Measurements from ENCODE around the gene C19orf38.
A peak's percentile ranks its signal among the peaks of the same experiment; 100 is the strongest.

The C19orf38 gene

DNA sequence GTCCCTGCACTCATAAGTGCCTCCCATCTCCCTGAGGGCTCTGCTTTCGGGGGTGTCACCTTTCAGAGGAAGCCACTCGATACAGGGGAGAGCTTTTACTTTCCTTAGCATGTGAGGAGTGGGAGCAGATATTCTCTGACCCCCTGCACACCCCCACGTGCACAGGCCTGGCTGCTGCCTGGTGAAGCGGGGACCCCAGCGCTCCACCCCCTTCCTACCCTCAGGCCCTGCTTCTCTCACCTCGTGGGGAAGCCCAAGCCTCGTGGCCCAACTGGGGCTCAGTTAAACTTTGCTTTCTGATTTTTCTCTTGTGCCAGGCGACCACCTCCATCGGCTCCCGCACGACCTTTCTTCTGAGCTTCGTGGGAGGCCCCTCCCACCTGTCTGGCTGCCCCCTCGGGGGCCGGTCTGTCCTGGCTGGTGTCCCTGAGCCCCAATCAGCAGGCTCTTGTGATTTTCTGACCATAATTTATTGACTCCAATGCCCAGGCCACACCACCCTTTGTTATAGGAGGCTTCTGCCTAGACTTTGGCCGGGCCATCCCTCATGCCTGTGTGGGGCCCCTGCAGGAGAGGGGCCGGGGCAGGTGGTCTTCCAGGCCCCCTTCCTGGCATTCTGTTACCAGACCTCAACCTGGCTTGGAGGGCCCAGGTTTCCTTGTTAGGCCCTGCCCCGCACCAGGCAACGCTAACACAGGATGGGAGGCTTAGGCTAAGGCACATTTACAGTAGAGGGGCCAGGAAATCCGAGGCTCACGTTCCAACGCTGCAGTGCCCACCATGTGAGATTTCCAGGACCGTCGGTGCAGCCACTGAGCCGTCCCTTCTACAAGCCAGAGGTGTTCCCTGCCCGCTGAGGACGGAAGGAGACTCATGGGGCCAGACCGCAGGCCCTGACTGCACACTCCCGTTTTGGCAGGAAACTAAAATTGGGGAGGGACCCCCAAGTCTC lies 16.0 kb upstream of the C19orf38 start:
- Mint-ChIP-seq H3K27ac (peak overlapping the region; percentile 11 to 85 (median 69)), H3K4me3 (no peak overlapping the region), H3K27me3 (ENCODE audit: low read depth) (no peaks in the 10 kb centered on the region), H3K36me3 (ENCODE audit: low read depth) (peaks cover 20% of the 10 kb centered on the region), H3K4me1 (peaks cover 12% of the 10 kb centered on the region), H3K9me3 (peaks cover 5% of the 10 kb centered on the region)
- TF ChIP-seq, protein P1, sequence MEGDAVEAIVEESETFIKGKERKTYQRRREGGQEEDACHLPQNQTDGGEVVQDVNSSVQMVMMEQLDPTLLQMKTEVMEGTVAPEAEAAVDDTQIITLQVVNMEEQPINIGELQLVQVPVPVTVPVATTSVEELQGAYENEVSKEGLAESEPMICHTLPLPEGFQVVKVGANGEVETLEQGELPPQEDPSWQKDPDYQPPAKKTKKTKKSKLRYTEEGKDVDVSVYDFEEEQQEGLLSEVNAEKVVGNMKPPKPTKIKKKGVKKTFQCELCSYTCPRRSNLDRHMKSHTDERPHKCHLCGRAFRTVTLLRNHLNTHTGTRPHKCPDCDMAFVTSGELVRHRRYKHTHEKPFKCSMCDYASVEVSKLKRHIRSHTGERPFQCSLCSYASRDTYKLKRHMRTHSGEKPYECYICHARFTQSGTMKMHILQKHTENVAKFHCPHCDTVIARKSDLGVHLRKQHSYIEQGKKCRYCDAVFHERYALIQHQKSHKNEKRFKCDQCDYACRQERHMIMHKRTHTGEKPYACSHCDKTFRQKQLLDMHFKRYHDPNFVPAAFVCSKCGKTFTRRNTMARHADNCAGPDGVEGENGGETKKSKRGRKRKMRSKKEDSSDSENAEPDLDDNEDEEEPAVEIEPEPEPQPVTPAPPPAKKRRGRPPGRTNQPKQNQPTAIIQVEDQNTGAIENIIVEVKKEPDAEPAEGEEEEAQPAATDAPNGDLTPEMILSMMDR (IDR thresholded peaks at IDR 0.05; ENCODE audit: unreplicated experiment in 3 of 3): no peak

DNA sequence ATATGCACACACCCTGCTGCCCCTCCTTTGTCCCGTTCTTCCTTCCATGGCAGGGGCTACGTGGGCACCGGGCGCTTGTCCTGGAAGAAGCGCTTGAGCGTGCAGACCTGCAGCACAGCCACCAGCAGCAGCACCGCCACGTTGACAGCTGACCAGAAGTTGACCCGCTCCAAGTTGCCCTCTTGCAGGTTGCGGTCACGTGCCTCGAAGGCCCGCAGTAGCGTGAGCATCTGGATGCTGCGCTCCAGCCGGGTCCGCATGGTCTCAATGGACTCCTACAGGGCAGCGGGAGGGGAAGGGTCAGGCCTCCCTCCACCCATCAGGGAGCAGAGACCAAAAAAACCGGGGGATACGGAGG lies 15.3 kb upstream of the C19orf38 start:
- H3K4me1 Mint-ChIP-seq: peaks cover 12% of the 10 kb centered on the region

DNA sequence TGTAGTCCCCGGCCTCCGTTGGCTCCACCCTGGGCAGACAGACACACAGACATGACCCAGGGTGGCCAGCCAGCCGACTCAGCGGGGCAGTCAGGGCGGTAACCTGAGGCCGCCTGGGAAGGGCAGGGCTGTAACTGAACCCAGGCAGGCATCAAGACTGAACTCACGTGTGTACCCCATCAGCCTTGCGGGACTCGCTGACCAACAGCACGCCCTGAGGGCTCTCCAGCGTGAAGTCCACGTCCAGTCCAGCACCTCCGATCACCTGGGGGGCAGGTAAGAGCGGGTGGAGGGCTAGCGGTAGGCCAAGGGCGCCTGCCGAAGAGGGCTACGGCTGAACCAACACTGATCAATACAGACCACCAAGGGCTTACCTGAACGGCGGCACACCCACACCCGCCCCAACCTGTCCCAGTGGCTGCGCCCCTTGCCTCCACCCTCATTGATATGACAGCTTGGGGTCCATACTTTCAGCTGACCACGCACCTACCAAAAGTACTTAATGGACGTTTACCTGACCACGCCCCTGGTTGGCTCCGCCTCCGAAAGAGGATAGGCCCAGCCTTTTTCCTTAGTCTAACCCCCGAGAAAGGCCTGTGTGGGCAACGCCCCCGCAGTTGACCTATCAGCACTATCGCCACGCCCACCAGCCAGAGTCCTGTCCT lies 13.0 kb upstream of the C19orf38 start:
- peak overlapping the region; percentile 100 for H3K27ac Mint-ChIP-seq
- H3K36me3 Mint-ChIP-seq (ENCODE audit: low read depth): peaks cover 20% of the 10 kb centered on the region
- H3K9me3 Mint-ChIP-seq: peaks cover 15% of the 10 kb centered on the region
- H3K27me3 Mint-ChIP-seq (ENCODE audit: low read depth): no peaks in the 10 kb centered on the region
- peaks cover 12% of the 10 kb centered on the region for H3K4me1 Mint-ChIP-seq
- peak overlapping the region; percentile 90 to 95 (median 94) for H3K4me3 Mint-ChIP-seq
- TF ChIP-seq, protein P1 (IDR thresholded peaks at IDR 0.05; ENCODE audit: unreplicated experiment in 3 of 3): no peak

More for the DNA sequence above, 15.3 kb upstream of the C19orf38 start:
- Mint-ChIP-seq H3K4me3 (no peak overlapping the region), H3K9me3 (peaks cover 5% of the 10 kb centered on the region), H3K36me3 (ENCODE audit: low read depth) (peaks cover 20% of the 10 kb centered on the region), H3K27ac (peak overlapping the region in 2 of 3 experiments; percentile 11 to 85), H3K27me3 (ENCODE audit: low read depth) (no peaks in the 10 kb centered on the region)
- TF ChIP-seq, protein P1 (IDR thresholded peaks at IDR 0.05; ENCODE audit: unreplicated experiment in 3 of 3): no peak

DNA sequence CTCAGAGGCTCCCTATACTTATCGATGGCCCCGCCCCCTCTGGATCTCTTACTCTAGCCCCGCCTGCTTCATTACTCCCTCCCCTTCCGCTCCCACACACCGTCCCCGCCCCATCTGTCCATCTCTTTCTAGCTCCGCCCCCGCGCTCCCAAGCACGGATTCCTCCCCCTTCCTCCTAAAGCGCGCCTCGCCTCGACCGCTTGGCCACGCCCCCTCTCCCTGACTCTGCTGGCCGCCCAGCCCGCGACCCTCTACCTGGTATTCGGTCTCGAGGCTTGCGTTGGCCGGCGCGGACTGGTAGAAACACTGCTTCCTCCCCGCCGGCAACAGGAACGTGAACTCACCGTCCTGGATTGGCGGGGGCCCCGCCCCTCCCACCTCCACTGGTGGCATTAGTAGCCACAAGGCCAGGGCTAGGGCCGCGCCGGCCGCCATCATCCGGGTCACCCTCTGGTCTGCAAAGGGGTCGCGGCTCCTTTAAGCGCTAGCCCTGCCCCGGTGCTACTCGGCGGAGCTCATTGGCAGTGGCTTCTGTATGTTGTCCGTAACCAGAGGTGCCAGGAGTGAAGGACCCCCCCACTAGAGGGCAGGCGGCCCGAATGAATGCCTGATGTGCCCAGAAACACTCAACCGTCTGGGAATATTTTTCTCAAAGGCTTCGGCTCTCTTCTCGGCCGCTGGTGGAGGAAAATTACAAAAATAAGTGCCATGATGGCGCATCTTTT lies 12.3 kb upstream of the C19orf38 start, which contains the start of gene TMED1:
Gene TMED1, minus strand, starts transcription at position 459 of the 725 bp plus-strand sequence. Its CDS starts 21 bp downstream, at position 438.
- Mint-ChIP-seq H3K27me3 (ENCODE audit: low read depth) (no peaks in the 10 kb centered on the region), H3K27ac (peak within 1 kb of the TSS; percentile 100), H3K36me3 (ENCODE audit: low read depth) (peaks cover 20% of the 10 kb centered on the region)

More for the DNA sequence above, 12.3 kb upstream of the C19orf38 start, which contains the start of gene TMED1:
- TF ChIP-seq, protein P1 (IDR thresholded peaks at IDR 0.05; ENCODE audit: unreplicated experiment in 3 of 3): no peak
- H3K4me3 Mint-ChIP-seq: peak within 1 kb of the TSS; percentile 90 to 95 (median 94)
- H3K4me1 Mint-ChIP-seq: peaks cover 12% of the 10 kb centered on the region
- H3K9me3 Mint-ChIP-seq: peaks cover 15% of the 10 kb centered on the region

All from nephron (organoid).